GM23248 (cell line): ENCODE results near the gene DTX1. TPM values are rescaled to one million over a fixed set of nuclear protein-coding genes. Genes with fewer than 3 reads are reported as not detected.

ENCODE experiments used
- DNase-seq: peaks from one replicate; pipeline ENCODE4 v3.0.0-alpha.2; 2015
- H2AFZ ChIP-seq: fragments of 200-600 bp; sonication (generic); 2 replicates; pipeline ENCODE4 v1.6.1; 2016; ENCODE audit warnings: antibody characterized with exemption
- H3F3A ChIP-seq: fragments of 200-600 bp; sonication (generic); 2 replicates; pipeline ENCODE4 v1.6.1; 2016; ENCODE audit warnings: mild to moderate bottlenecking, antibody characterized with exemption, mixed run types; ENCODE audit not compliant: insufficient read depth
- H3K27ac ChIP-seq: fragments of 200-600 bp; sonication (generic); 2 replicates; pipeline ENCODE4 v1.5.1; 2016; ENCODE audit warnings: mild to moderate bottlenecking
- H3K27me3 ChIP-seq: fragments of 200-600 bp; sonication (generic); replicated peaks from 2 replicates; pipeline ENCODE4 v1.6.1; 2016; ENCODE audit warnings: mild to moderate bottlenecking; ENCODE audit not compliant: insufficient read depth
- H3K36me3 ChIP-seq: fragments of 200-600 bp; sonication (generic); 2 replicates; pipeline ENCODE4 v1.6.1; 2016; ENCODE audit warnings: low read depth, mild to moderate bottlenecking
- H3K4me1 ChIP-seq: fragments of 200-600 bp; sonication (generic); 2 replicates; pipeline ENCODE4 v1.6.1; 2016; ENCODE audit warnings: mild to moderate bottlenecking; ENCODE audit not compliant: insufficient read depth
- H3K4me2 ChIP-seq: fragments of 200-600 bp; sonication (generic); one replicate; pipeline ENCODE4 v1.6.1; 2016; ENCODE audit warnings: mild to moderate bottlenecking; ENCODE audit not compliant: unreplicated experiment
- H3K4me3 ChIP-seq: fragments of 200-600 bp; sonication (generic); 2 replicates; pipeline ENCODE4 v1.5.1; 2016; ENCODE audit warnings: mild to moderate bottlenecking
- H3K79me2 ChIP-seq: fragments of 200-600 bp; sonication (generic); 2 replicates; pipeline ENCODE4 v1.6.1; 2016; ENCODE audit warnings: mild to moderate bottlenecking; ENCODE audit not compliant: insufficient read depth
- H3K9ac ChIP-seq: fragments of 200-600 bp; sonication (generic); 2 replicates; pipeline ENCODE4 v1.6.1; 2016; ENCODE audit warnings: mild to moderate bottlenecking
- H3K9me2 ChIP-seq: fragments of 200-600 bp; sonication (generic); 2 replicates; pipeline ENCODE4 v1.6.1; 2016; ENCODE audit warnings: mixed run types, mild to moderate bottlenecking, moderate library complexity; ENCODE audit not compliant: insufficient read depth
- H3K9me3 ChIP-seq: fragments of 200-600 bp; sonication (generic); one replicate; pipeline ENCODE4 v1.6.1; 2017; ENCODE audit warnings: low read depth
- H4K20me1 ChIP-seq: fragments of 200-600 bp; sonication (generic); 2 replicates; pipeline ENCODE4 v1.6.0; 2016; ENCODE audit not compliant: insufficient read depth
- EZH2 ChIP-seq: fragments of 200-600 bp; sonication (generic); IDR thresholded peaks from 2 replicates; pipeline ENCODE4 v1.6.1; 2018; ENCODE audit warnings: antibody characterized with exemption, mild to moderate bottlenecking; ENCODE audit not compliant: insufficient read depth, poor library complexity, severe bottlenecking
- EZH2phosphoT487 ChIP-seq: fragments of 200-600 bp; sonication (generic); IDR thresholded peaks from 2 replicates; pipeline ENCODE4 v1.6.1; 2018; ENCODE audit warnings: antibody characterized with exemption, moderate library complexity, mild to moderate bottlenecking, low read depth; ENCODE audit not compliant: insufficient read depth
- WGBS, 2 experiments: methylation state at CpG; one replicate each; pipeline ENCODE4 v1.1.6; 2015 to 2017; ENCODE audit warnings: low lambda C conversion rate in 2 of 2, low coverage in 1 of 2; ENCODE audit errors: missing lambda C conversion rate in 2 of 2; 5-methylcytosine and 5-hydroxymethylcytosine counted together
- in situ Hi-C: fragments of 300-500 bp; cut with MboI; formaldehyde crosslinking; loops from 2 replicates; pipeline ENCODE4 v1.15.0; 2020
- polyA plus RNA-seq: library from polyadenylated mRNA; unstranded; fragments of >200 nt; fragmentation: Nextera tagmentation; extraction: Ambion mirVana; gene quantifications from 2 replicates; pipeline ENCODE4 v1.2.1, GENCODE V29; 2016
- total RNA-seq: library from RNA; depleted of rRNA; stranded (reverse); fragments of >200 nt; shearing (Covaris generic); gene quantifications from 2 replicates; pipeline ENCODE4 v1.2.3, GENCODE V29; 2014

The DTX1 gene
- total and polyA plus RNA-seq, 2 experiments from 2014 or later, result not detected

DNA sequence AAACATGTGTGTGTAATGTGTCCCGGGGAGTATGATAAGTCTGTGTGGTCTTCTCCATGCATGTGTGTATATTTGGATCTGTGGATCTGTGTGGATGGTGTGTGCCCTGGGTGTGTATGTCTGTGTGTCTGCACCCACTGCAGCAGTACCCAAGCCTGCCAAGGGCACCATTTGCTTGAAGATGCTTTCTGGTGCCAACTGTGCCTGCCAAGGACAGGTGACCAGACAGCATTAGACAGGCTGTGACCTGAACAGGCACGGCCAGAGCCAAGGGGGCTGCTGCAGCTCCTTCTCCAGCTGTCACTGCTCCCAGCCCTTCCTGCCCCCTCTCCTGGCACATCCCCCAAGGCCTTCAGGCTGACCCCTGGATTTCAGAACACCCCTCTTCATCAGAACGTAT, 35.0 kb downstream of the DTX1 start:
- Histone ChIP-seq H2AFZ (no peak overlapping the region), H3K4me3 (no peak overlapping the region), H3K9me2 (no peaks in the 10 kb centered on the region), H3F3A (no peaks in the 10 kb centered on the region), H3K36me3 (no peaks in the 10 kb centered on the region), H3K9ac (no peak overlapping the region), H4K20me1 (no peaks in the 10 kb centered on the region), H3K4me2 (no peak overlapping the region), H3K27me3 (peaks cover 14% of the 10 kb centered on the region), H3K4me1 (no peaks in the 10 kb centered on the region), H3K9me3 (no peaks in the 10 kb centered on the region), H3K79me2 (no peaks in the 10 kb centered on the region), H3K27ac (no peak overlapping the region)
- no peak for DNase-seq
- no peak for TF ChIP-seq EZH2phosphoT487
- no peak for TF ChIP-seq EZH2
- WGBS, 2 experiments, result 33 to 50% methylated on average over 2 to 3 of the region's 3 CpGs
- in situ Hi-C loops, result no loop called here

DNA sequence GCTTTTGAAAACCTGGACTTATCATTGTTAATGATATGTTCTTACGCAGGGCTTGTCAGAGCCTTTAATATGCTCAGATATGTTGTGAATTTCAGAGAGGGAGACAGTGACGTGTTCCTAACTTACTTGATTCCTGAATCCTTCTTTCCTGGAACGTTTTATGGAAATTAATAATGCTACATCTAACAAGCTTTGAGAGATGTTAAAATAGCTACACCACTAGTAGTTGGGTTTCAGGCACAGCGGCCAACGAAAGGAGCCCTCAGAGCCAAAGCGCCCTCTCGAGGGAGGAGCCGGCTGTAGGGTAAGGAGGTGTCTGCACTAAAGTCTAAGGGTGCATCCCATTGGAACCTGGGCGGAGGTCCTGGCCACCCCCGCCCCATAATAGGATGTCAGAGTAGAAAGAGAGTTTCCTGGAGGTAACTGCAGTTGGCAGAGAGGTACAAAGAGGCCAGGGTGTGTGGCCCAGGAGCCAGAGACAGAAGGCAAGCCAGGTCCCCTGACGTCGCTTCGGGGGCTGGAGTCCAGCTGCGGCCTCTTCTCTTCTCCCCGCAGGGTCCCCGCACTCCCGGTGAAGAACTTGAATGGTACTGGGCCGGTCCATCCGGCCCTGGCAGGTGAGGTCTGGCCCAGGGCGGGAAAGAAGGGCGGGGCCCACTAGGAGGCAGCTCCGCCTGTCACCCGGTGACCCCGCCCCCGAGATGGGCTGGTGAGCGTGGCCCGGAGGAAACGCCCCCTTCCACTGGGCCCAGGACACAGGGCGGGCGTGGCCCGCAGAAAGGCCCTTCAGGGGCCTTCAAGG, 36.3 kb downstream of the DTX1 start:
- no peak overlapping the region for H3K4me3 ChIP-seq
- H3K36me3 ChIP-seq, result no peaks in the 10 kb centered on the region
- H2AFZ ChIP-seq, result no peak overlapping the region
- peak; percentile 22 for DNase-seq
- no peak overlapping the region for H3K9ac ChIP-seq
- TF ChIP-seq EZH2, result no peak
- TF ChIP-seq EZH2phosphoT487, result no peak
- no peak overlapping the region for H3K4me2 ChIP-seq
- H4K20me1 ChIP-seq, result no peaks in the 10 kb centered on the region
- H3F3A ChIP-seq, result no peaks in the 10 kb centered on the region
- WGBS, 2 experiments, result 8 to 12% methylated on average over 14 to 30 of the region's 31 CpGs
- no peaks in the 10 kb centered on the region for H3K4me1 ChIP-seq
- H3K9me2 ChIP-seq, result no peaks in the 10 kb centered on the region
- peaks cover 14% of the 10 kb centered on the region for H3K27me3 ChIP-seq
- no peak overlapping the region for H3K27ac ChIP-seq
- no peaks in the 10 kb centered on the region for H3K9me3 ChIP-seq
- in situ Hi-C loops, result no loop called here
- no peaks in the 10 kb centered on the region for H3K79me2 ChIP-seq

DNA sequence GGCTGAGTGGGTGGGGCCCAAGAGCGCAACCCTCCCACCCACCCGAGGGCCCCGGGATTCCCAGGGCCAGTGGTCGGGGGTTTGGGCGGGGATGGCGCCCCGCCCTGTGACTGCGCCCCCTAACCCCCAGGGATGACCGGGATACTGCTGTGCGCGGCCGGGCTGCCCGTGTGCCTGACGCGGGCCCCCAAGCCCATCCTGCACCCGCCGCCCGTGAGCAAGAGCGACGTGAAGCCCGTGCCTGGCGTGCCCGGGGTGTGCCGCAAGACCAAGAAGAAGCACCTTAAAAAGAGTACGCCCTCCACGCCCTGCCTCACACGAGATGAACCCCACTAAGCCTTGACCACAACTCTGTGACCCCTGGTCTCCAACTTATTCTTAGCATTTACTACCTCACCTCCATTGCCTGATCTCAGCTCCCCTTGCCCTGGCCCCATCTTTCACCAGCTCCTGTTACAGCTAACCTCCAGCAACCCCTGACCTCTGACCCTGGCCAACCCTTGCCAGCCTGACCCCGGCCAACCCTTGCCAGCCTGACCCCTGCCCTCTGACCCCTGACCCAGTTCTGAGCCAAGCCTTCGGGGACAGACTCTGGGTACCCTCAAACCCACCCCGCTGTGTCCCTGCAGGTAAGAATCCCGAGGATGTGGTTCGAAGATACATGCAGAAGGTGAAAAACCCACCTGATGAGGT, 37.0 kb downstream of the DTX1 start:
- no peak overlapping the region for H3K4me2 ChIP-seq
- no peaks in the 10 kb centered on the region for H3F3A ChIP-seq
- no peaks in the 10 kb centered on the region for H3K9me2 ChIP-seq
- H3K27me3 ChIP-seq, result peaks cover 14% of the 10 kb centered on the region
- no peak overlapping the region for H2AFZ ChIP-seq
- H3K4me1 ChIP-seq, result no peaks in the 10 kb centered on the region
- H3K9ac ChIP-seq, result no peak overlapping the region
- no peak for DNase-seq
- H3K79me2 ChIP-seq, result no peaks in the 10 kb centered on the region
- H4K20me1 ChIP-seq, result no peaks in the 10 kb centered on the region
- no peak overlapping the region for H3K27ac ChIP-seq
- H3K4me3 ChIP-seq, result no peak overlapping the region
- TF ChIP-seq EZH2phosphoT487 (no peak), EZH2 (no peak)
- no peaks in the 10 kb centered on the region for H3K9me3 ChIP-seq
- in situ Hi-C loops, result no loop called here
- H3K36me3 ChIP-seq, result no peaks in the 10 kb centered on the region
- 50 to 51% methylated on average over 12 to 20 of the region's 32 CpGs for WGBS, 2 experiments

DNA sequence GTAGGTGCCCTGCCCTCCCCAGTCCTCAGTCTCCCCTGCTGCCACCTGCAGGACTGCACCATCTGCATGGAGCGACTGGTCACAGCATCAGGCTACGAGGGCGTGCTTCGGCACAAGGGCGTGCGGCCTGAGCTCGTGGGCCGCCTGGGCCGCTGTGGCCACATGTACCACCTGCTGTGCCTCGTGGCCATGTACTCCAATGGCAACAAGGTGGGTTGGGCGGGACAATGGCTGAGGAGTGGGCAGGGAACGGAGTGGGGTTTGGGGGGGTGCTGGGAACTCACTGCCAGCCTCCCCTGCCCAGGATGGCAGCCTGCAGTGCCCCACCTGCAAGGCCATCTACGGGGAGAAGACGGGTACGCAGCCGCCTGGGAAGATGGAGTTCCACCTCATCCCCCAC, 38.2 kb downstream of the DTX1 start:
- H2AFZ ChIP-seq, result no peak overlapping the region
- no peak overlapping the region for H3K27ac ChIP-seq
- in situ Hi-C loops, result no loop called here
- H3K4me2 ChIP-seq, result no peak overlapping the region
- TF ChIP-seq EZH2, result no peak
- TF ChIP-seq EZH2phosphoT487, result no peak
- DNase-seq, result no peak
- no peaks in the 10 kb centered on the region for H3F3A ChIP-seq
- no peaks in the 10 kb centered on the region for H3K4me1 ChIP-seq
- H3K4me3 ChIP-seq, result no peak overlapping the region
- WGBS, 2 experiments, result 81 to 92% methylated on average over 9 to 16 of the region's 16 CpGs
- no peaks in the 10 kb centered on the region for H3K9me2 ChIP-seq
- no peaks in the 10 kb centered on the region for H3K79me2 ChIP-seq
- no peaks in the 10 kb centered on the region for H3K9me3 ChIP-seq
- H4K20me1 ChIP-seq, result no peaks in the 10 kb centered on the region
- H3K9ac ChIP-seq, result no peak overlapping the region
- H3K36me3 ChIP-seq, result no peaks in the 10 kb centered on the region
- H3K27me3 ChIP-seq, result peaks cover 14% of the 10 kb centered on the region
